Measurements from ENCODE around the gene NECTIN3.

- TF ChIP-seq EZH2 (IDR thresholded peaks at IDR 0.05; ENCODE audit: borderline replicate concordance, low read length): no peak
- no peak for TF ChIP-seq CTCF (conservative IDR thresholded peaks at IDR 0.05 in 1 of 2, IDR thresholded peaks at IDR 0.05 in 1 of 2; ENCODE audit: extremely low read depth in 1 of 2, insufficient read depth in 1 of 2, low read depth in 1 of 2, low read length in 2 of 2)
These were observed 13.3 kb downstream of the NECTIN3 start for GRCh38 chr3:111084911-111085310.
